Large intestine (tissue), 3 donors: ENCODE data around the gene ACOX3. TPM values are rescaled to one million over a fixed set of nuclear protein-coding genes. Genes with fewer than 3 reads are reported as not detected.
"Not testable (repeated sequence)": the region's sequence is repeated elsewhere in the genome, so short reads cannot be mapped to it uniquely, and the experiment has no call there.

Source experiments
- DNase-seq, 2 donors: peaks; one replicate each; pipeline versions ENCODE4 v3.0.0 to v3.0.0-alpha.2; 2013
- H3K27ac ChIP-seq: one replicate; pipeline ENCODE4 v1.5.1; 2013; ENCODE audit warnings: low read length
- H3K27me3 ChIP-seq: 2 replicates; pipeline ENCODE4 v1.6.1; 2013; ENCODE audit warnings: low read length; ENCODE audit not compliant: control insufficient read depth, insufficient read depth
- H3K36me3 ChIP-seq: 2 replicates; pipeline ENCODE4 v1.6.1; 2013; ENCODE audit warnings: low read length; ENCODE audit not compliant: control insufficient read depth, insufficient read depth
- H3K4me1 ChIP-seq: one replicate; pipeline ENCODE4 v1.6.1; 2013; ENCODE audit warnings: low read length; ENCODE audit not compliant: control insufficient read depth, insufficient read depth
- H3K4me3 ChIP-seq: one replicate; pipeline ENCODE4 v1.5.1; 2013; ENCODE audit warnings: low read length
- H3K9me3 ChIP-seq: one replicate; pipeline ENCODE4 v1.6.1; 2013; ENCODE audit warnings: mild to moderate bottlenecking, low read depth, low read length, moderate library complexity; ENCODE audit not compliant: control insufficient read depth
- WGBS: methylation state at CpG from one replicate; pipeline ENCODE4 v1.1.5; 2013; ENCODE audit warnings: low lambda C conversion rate; ENCODE audit not compliant: insufficient coverage; 5-methylcytosine and 5-hydroxymethylcytosine counted together
- polyA plus RNA-seq: library from polyadenylated mRNA; unstranded; fragments of 120-200 nt; gene quantifications from one replicate; pipeline ENCODE4 v1.2.1, GENCODE V29; 2013

ACOX3 gene
- polyA plus RNA-seq, 1 donor: 19.7 TPM

GRCh38 chr4:8387615-8388527, 52.7 kb downstream of the ACOX3 start:
- no peak for DNase-seq
- H3K27me3 ChIP-seq: no peaks in the 10 kb centered on the region
- WGBS: no CpG with 5 or more reads among the region's 33 CpGs
- H3K4me1 ChIP-seq: no peaks in the 10 kb centered on the region
- no peak overlapping the region for H3K4me3 ChIP-seq
- peaks cover 57% of the 10 kb centered on the region for H3K36me3 ChIP-seq
- no peak overlapping the region for H3K27ac ChIP-seq
- no peaks in the 10 kb centered on the region for H3K9me3 ChIP-seq

GRCh38 chr4:8387194-8387593, 53.3 kb downstream of the ACOX3 start:
- Histone ChIP-seq H3K27me3 (no peaks in the 10 kb centered on the region), H3K4me1 (no peaks in the 10 kb centered on the region), H3K9me3 (no peaks in the 10 kb centered on the region), H3K27ac (no peak overlapping the region), H3K4me3 (no peak overlapping the region), H3K36me3 (peaks cover 52% of the 10 kb centered on the region)
- no CpG with 5 or more reads among the region's 22 CpGs for WGBS
- DNase-seq: no peak

GRCh38 chr4:8386731-8387130, 53.8 kb downstream of the ACOX3 start:
- Histone ChIP-seq H3K4me3 (no peak overlapping the region), H3K36me3 (peaks cover 48% of the 10 kb centered on the region), H3K27ac (no peak overlapping the region), H3K9me3 (no peaks in the 10 kb centered on the region), H3K4me1 (no peaks in the 10 kb centered on the region), H3K27me3 (no peaks in the 10 kb centered on the region)
- no peak for DNase-seq
- no CpG with 5 or more reads among the region's 24 CpGs for WGBS

- H3K9me3 ChIP-seq, H3K4me1 ChIP-seq, H3K4me3 ChIP-seq, H3K27me3 ChIP-seq, H3K27ac ChIP-seq, DNase-seq: not testable (repeated sequence)
- WGBS: no CpG with 5 or more reads among the region's 13 CpGs
- peaks cover 48% of the 10 kb centered on the region for H3K36me3 ChIP-seq
Measured at GRCh38 chr4:8386131-8386530, 54.4 kb downstream of the ACOX3 start.

GRCh38 chr4:8385611-8386010, 54.9 kb downstream of the ACOX3 start:
- Histone ChIP-seq H3K36me3 (peaks cover 51% of the 10 kb centered on the region), H3K9me3 (no peaks in the 10 kb centered on the region), H3K4me1 (no peaks in the 10 kb centered on the region), H3K27ac (no peak overlapping the region), H3K4me3 (no peak overlapping the region), H3K27me3 (no peaks in the 10 kb centered on the region)
- no peak for DNase-seq
- WGBS: no CpG with 5 or more reads among the region's 11 CpGs

- no CpG with 5 or more reads among the region's 9 CpGs for WGBS
- DNase-seq: no peak
- no peaks in the 10 kb centered on the region for H3K9me3 ChIP-seq
- H3K27me3 ChIP-seq: no peaks in the 10 kb centered on the region
- no peaks in the 10 kb centered on the region for H3K4me1 ChIP-seq
- H3K4me3 ChIP-seq: no peak overlapping the region
- H3K36me3 ChIP-seq: peaks cover 51% of the 10 kb centered on the region
- H3K27ac ChIP-seq: no peak overlapping the region
Measured at GRCh38 chr4:8385106-8385505, 55.4 kb downstream of the ACOX3 start.

GRCh38 chr4:8384397-8385060, 56.0 kb downstream of the ACOX3 start:
- peaks cover 51% of the 10 kb centered on the region for H3K36me3 ChIP-seq
- WGBS: no CpG with 5 or more reads among the region's 26 CpGs
- H3K27ac ChIP-seq: no peak overlapping the region
- H3K9me3 ChIP-seq: no peaks in the 10 kb centered on the region
- H3K4me1 ChIP-seq: no peaks in the 10 kb centered on the region
- no peak for DNase-seq
- H3K27me3 ChIP-seq: no peaks in the 10 kb centered on the region
- no peak overlapping the region for H3K4me3 ChIP-seq

- no peaks in the 10 kb centered on the region for H3K9me3 ChIP-seq
- H3K27ac ChIP-seq: no peak overlapping the region
- H3K4me1 ChIP-seq: no peaks in the 10 kb centered on the region
- WGBS: no CpG with 5 or more reads among the region's 19 CpGs
- no peaks in the 10 kb centered on the region for H3K27me3 ChIP-seq
- no peak overlapping the region for H3K4me3 ChIP-seq
- peak; percentile 41 to 42 for DNase-seq
- peaks cover 47% of the 10 kb centered on the region for H3K36me3 ChIP-seq
Measured at GRCh38 chr4:8383451-8384160, 56.9 kb downstream of the ACOX3 start.

- H3K27ac ChIP-seq: no peak overlapping the region
- WGBS: no CpG with 5 or more reads among the region's 14 CpGs
- no peaks in the 10 kb centered on the region for H3K27me3 ChIP-seq
- H3K4me3 ChIP-seq: no peak overlapping the region
- no peak for DNase-seq
- no peaks in the 10 kb centered on the region for H3K9me3 ChIP-seq
- peaks cover 42% of the 10 kb centered on the region for H3K36me3 ChIP-seq
- H3K4me1 ChIP-seq: no peaks in the 10 kb centered on the region
Measured at GRCh38 chr4:8383016-8383415, 57.5 kb downstream of the ACOX3 start.

- no peaks in the 10 kb centered on the region for H3K9me3 ChIP-seq
Measured at GRCh38 chr4:8381814-8382581, 58.5 kb downstream of the ACOX3 start.

More at GRCh38 chr4:8381814-8382581, 58.5 kb downstream of the ACOX3 start:
- H3K4me1 ChIP-seq: no peaks in the 10 kb centered on the region
- H3K4me3 ChIP-seq: no peak overlapping the region
- H3K27me3 ChIP-seq: no peaks in the 10 kb centered on the region
- H3K36me3 ChIP-seq: peaks cover 32% of the 10 kb centered on the region
- WGBS: no CpG with 5 or more reads among the region's 28 CpGs
- no peak for DNase-seq
- no peak overlapping the region for H3K27ac ChIP-seq
